ENCODE measurements around the gene SLC26A1.

GRCh38 chr4:984336-985054, 8.7 kb downstream of the SLC26A1 start:
- TF ChIP-seq, protein P1, sequence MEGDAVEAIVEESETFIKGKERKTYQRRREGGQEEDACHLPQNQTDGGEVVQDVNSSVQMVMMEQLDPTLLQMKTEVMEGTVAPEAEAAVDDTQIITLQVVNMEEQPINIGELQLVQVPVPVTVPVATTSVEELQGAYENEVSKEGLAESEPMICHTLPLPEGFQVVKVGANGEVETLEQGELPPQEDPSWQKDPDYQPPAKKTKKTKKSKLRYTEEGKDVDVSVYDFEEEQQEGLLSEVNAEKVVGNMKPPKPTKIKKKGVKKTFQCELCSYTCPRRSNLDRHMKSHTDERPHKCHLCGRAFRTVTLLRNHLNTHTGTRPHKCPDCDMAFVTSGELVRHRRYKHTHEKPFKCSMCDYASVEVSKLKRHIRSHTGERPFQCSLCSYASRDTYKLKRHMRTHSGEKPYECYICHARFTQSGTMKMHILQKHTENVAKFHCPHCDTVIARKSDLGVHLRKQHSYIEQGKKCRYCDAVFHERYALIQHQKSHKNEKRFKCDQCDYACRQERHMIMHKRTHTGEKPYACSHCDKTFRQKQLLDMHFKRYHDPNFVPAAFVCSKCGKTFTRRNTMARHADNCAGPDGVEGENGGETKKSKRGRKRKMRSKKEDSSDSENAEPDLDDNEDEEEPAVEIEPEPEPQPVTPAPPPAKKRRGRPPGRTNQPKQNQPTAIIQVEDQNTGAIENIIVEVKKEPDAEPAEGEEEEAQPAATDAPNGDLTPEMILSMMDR (IDR thresholded peaks at IDR 0.05), result no peak
- TF ChIP-seq POLR2A (IDR thresholded peaks at IDR 0.05) (no peak), EP300 (IDR thresholded peaks at IDR 0.05) (no peak)

All from tibial nerve (tissue), 4 donors.